Smooth muscle cell (in vitro differentiated cells): ENCODE results near the gene HOXD11. TPM values are rescaled to one million over a fixed set of nuclear protein-coding genes. Genes with fewer than 3 reads are reported as not detected.

ENCODE experiments used
- DNase-seq: peaks from one replicate; lab custom pipeline; 2025; ENCODE audit not compliant: unreplicated experiment; lab: John Stamatoyannopoulos, UW
- H2AFZ ChIP-seq: fragments of 200-600 bp; sonication (generic); 2 replicates; pipeline ENCODE4 v1.6.0; 2016; ENCODE audit warnings: antibody characterized with exemption, low read depth, mild to moderate bottlenecking
- H3F3A ChIP-seq: fragments of 200-600 bp; sonication (generic); 2 replicates; pipeline ENCODE4 v1.6.0; 2017; ENCODE audit warnings: antibody characterized with exemption, low read depth
- H3K27ac ChIP-seq: fragments of 200-600 bp; sonication (generic); 2 replicates; pipeline ENCODE4 v1.5.1; 2016; ENCODE audit warnings: low read depth, mild to moderate bottlenecking
- H3K27me3 ChIP-seq: fragments of 200-600 bp; sonication (generic); 2 replicates; pipeline ENCODE4 v1.6.1; 2016; ENCODE audit warnings: low read depth, mild to moderate bottlenecking
- H3K36me3 ChIP-seq: fragments of 200-600 bp; sonication (generic); 2 replicates; pipeline ENCODE4 v1.5.1; 2016; ENCODE audit warnings: low read depth
- H3K4me1 ChIP-seq: fragments of 200-600 bp; sonication (generic); 2 replicates; pipeline ENCODE4 v1.5.1; 2016; ENCODE audit warnings: low read depth
- H3K4me2 ChIP-seq: fragments of 200-600 bp; sonication (generic); 2 replicates; pipeline ENCODE4 v1.6.0; 2016; ENCODE audit warnings: mild to moderate bottlenecking
- H3K4me3 ChIP-seq: fragments of 200-600 bp; sonication (generic); 2 replicates; pipeline ENCODE4 v1.5.1; 2016; ENCODE audit warnings: mild to moderate bottlenecking
- H3K79me2 ChIP-seq: fragments of 200-600 bp; sonication (generic); 2 replicates; pipeline ENCODE4 v1.6.0; 2016; ENCODE audit warnings: low read depth, mild to moderate bottlenecking
- H3K9ac ChIP-seq: fragments of 200-600 bp; sonication (generic); 2 replicates; pipeline ENCODE4 v1.6.0; 2016; ENCODE audit warnings: low read depth
- H3K9me3 ChIP-seq: fragments of 200-600 bp; sonication (generic); replicated peaks from 2 replicates; pipeline ENCODE4 v1.5.1; 2016; ENCODE audit warnings: low read depth
- H4K20me1 ChIP-seq: fragments of 200-600 bp; sonication (generic); 2 replicates; pipeline ENCODE4 v1.6.0; 2016; ENCODE audit warnings: low read depth
- WGBS: methylation state at CpG from one replicate; pipeline ENCODE4 v1.1.7; 2016; ENCODE audit warnings: low lambda C conversion rate; 5-methylcytosine and 5-hydroxymethylcytosine counted together
- polyA plus RNA-seq: library from polyadenylated mRNA; unstranded; fragments of >200 nt; fragmentation: Nextera tagmentation; extraction: Ambion mirVana; gene quantifications from 2 replicates; pipeline ENCODE4 v1.2.1, GENCODE V29; 2016
- total RNA-seq: library from RNA; depleted of rRNA; stranded (reverse); fragments of >200 nt; gene quantifications from 2 replicates; pipeline ENCODE4 v1.2.3, GENCODE V29; 2014
- TF ChIP-seq, protein P1 (sequence below): fragments of 200-600 bp; sonication (generic); IDR thresholded peaks from 2 replicates; pipeline ENCODE4 v1.5.1; 2017; ENCODE audit warnings: borderline replicate concordance, mild to moderate bottlenecking, antibody characterized with exemption; ENCODE audit not compliant: insufficient read depth, poor library complexity, severe bottlenecking

Gene HOXD11
- total and polyA plus RNA-seq, 2 experiments from 2014 or later = 4.4 to 7.9 TPM

- Histone ChIP-seq H3K9me3 (no peaks in the 10 kb centered on the region), H4K20me1 (no peaks in the 10 kb centered on the region), H3K79me2 (no peaks in the 10 kb centered on the region), H2AFZ (no peak overlapping the region), H3K36me3 (no peaks in the 10 kb centered on the region), H3K27ac (no peak overlapping the region), H3K27me3 (peaks cover 100% of the 10 kb centered on the region), H3K4me3 (no peak overlapping the region), H3K4me1 (no peaks in the 10 kb centered on the region), H3F3A (no peaks in the 10 kb centered on the region), H3K4me2 (no peak overlapping the region), H3K9ac (no peak overlapping the region)
- no peak for DNase-seq
- WGBS = 21% methylated on average over 31 of the region's 32 CpGs
- TF ChIP-seq, protein P1, sequence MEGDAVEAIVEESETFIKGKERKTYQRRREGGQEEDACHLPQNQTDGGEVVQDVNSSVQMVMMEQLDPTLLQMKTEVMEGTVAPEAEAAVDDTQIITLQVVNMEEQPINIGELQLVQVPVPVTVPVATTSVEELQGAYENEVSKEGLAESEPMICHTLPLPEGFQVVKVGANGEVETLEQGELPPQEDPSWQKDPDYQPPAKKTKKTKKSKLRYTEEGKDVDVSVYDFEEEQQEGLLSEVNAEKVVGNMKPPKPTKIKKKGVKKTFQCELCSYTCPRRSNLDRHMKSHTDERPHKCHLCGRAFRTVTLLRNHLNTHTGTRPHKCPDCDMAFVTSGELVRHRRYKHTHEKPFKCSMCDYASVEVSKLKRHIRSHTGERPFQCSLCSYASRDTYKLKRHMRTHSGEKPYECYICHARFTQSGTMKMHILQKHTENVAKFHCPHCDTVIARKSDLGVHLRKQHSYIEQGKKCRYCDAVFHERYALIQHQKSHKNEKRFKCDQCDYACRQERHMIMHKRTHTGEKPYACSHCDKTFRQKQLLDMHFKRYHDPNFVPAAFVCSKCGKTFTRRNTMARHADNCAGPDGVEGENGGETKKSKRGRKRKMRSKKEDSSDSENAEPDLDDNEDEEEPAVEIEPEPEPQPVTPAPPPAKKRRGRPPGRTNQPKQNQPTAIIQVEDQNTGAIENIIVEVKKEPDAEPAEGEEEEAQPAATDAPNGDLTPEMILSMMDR = no peak
Measured at GRCh38 chr2:176147210-176147799, 40.2 kb downstream of the HOXD11 start.

DNA sequence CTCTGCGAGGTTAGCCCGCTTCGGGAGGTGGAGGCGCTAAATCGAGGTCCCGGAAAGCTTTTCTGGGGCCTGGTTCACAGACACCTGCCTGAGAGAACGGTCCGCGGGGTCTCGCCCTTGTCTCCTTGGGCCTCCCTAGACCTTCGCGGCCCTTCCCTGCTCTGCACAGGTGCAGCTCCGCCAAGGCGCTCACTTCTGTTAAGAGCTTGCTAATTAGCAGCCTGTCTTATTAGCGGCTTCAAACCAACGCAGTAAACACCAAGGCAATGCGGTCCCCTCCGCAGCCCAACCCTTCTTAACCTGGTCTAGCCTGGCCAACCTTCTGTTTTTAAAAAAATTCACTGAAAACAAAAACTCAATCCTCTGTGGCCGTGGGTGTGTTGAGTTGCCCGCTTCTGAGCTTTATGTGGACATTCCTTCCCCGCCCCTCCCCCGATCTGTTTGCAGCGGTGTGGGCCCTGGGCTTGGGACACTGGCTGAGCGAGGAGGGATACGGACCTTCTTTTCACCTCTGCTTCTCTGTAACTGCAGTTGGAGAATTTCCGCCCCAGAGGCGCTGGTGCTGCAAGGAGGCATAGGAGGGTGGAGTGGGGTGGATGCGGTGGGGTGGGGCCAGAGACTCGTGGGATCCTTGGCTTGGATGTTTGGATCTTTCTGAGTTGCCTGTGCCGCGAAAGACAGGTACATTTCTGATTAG, 40.9 kb downstream of the HOXD11 start:
- H3K9ac ChIP-seq = no peak overlapping the region
- H3K36me3 ChIP-seq = no peaks in the 10 kb centered on the region
- H3K27me3 ChIP-seq = peaks cover 100% of the 10 kb centered on the region
- H3K4me2 ChIP-seq = no peak overlapping the region
- H3K27ac ChIP-seq = no peak overlapping the region
- no peaks in the 10 kb centered on the region for H3K9me3 ChIP-seq
- no peak overlapping the region for H3K4me3 ChIP-seq
- WGBS = 8% methylated on average over 28 of the region's 31 CpGs
- no peaks in the 10 kb centered on the region for H4K20me1 ChIP-seq
- H3K4me1 ChIP-seq = no peaks in the 10 kb centered on the region
- H2AFZ ChIP-seq = no peak overlapping the region
- TF ChIP-seq, protein P1 = no peak
- no peaks in the 10 kb centered on the region for H3K79me2 ChIP-seq
- DNase-seq = no peak
- no peaks in the 10 kb centered on the region for H3F3A ChIP-seq

DNA sequence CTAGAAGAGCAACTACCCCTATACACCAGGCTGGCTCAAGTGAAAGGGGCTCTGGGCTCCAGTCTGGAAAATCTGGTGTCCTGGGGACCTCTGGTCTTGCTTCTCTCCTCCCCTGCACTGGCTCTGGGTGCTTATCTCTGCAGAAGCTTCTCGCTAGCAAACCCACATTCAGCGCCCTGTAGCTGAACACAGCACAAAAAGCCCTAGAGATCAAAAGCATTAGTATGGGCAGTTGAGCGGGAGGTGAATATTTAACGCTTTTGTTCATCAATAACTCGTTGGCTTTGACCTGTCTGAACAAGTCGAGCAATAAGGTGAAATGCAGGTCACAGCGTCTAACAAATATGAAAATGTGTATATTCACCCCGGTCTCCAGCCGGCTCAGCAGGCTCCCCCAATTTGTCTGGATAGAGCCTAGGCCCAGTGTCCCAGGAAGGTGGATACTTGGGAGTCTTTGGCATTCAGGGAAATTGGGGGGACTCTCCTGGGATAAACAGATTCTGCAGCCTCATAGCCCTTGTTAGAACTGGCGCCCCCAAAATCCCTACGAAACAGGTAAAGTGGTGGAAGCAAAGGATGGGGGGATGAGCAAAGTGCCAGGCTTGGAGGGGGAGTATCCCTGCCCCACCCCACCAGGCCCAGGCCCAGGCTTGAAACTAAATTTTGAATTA, 41.8 kb downstream of the HOXD11 start:
- Histone ChIP-seq H3K4me2 (no peak overlapping the region), H3K4me1 (no peaks in the 10 kb centered on the region), H4K20me1 (no peaks in the 10 kb centered on the region), H3K79me2 (no peaks in the 10 kb centered on the region), H3K27me3 (peaks cover 100% of the 10 kb centered on the region), H2AFZ (no peak overlapping the region), H3K9me3 (no peaks in the 10 kb centered on the region), H3K9ac (no peak overlapping the region), H3K4me3 (no peak overlapping the region), H3F3A (no peaks in the 10 kb centered on the region), H3K27ac (no peak overlapping the region), H3K36me3 (no peaks in the 10 kb centered on the region)
- 35% methylated on average over 11 of the region's 11 CpGs for WGBS
- no peak for DNase-seq
- TF ChIP-seq, protein P1 = no peak
